Breast epithelium (tissue), 4 donors: ENCODE measurements around the gene CNTNAP5. TPM values are rescaled to one million over a fixed set of nuclear protein-coding genes. Genes with fewer than 3 reads are reported as not detected.

Experiments
- DNase-seq, 2 donors: peaks; one replicate each; pipeline ENCODE4 v3.0.0-alpha.2; 2019; ENCODE audit warnings: low spot score in 2 of 2
- H3K27ac ChIP-seq, 2 donors: fragments of 200-600 bp; sonication (generic) in 1 of 2; one replicate each; pipeline ENCODE4 v1.5.1; 2016 to 2019; ENCODE audit warnings: mild to moderate bottlenecking in 1 of 2
- H3K27me3 ChIP-seq, 2 donors: fragments of 200-600 bp; sonication (generic) in 1 of 2; one replicate each; pipeline versions ENCODE4 v1.5.1 to v1.6.0; 2017 to 2019; ENCODE audit warnings: control low read depth in 1 of 2, mild to moderate bottlenecking in 1 of 2
- H3K36me3 ChIP-seq: fragments of 200-600 bp; one replicate; pipeline ENCODE4 v1.5.1; 2019
- H3K4me1 ChIP-seq, 2 donors: fragments of 200-600 bp; sonication (generic); one replicate each; pipeline ENCODE4 v1.5.1; 2016 to 2019; ENCODE audit warnings: control low read depth in 1 of 2
- H3K4me3 ChIP-seq, 3 donors: fragments of 200-600 bp; sonication (generic); 1 replicate in 2 of 3; 2 replicates in 1 of 3; pipeline ENCODE4 v1.5.1; 2016 to 2019; ENCODE audit warnings: mild to moderate bottlenecking in 3 of 3, moderate library complexity in 2 of 3
- H3K9me3 ChIP-seq, 2 donors: fragments of 200-600 bp; sonication (generic) in 1 of 2; one replicate each; pipeline ENCODE4 v1.5.1; 2016 to 2019; ENCODE audit warnings: control low read depth in 1 of 2
- CTCF ChIP-seq, 3 donors: fragments of 450-650 bp; IDR thresholded peaks; one replicate each; pipeline ENCODE4 v1.5.1; 2016 to 2017; ENCODE audit warnings: antibody characterized with exemption in 3 of 3, mild to moderate bottlenecking in 3 of 3, moderate library complexity in 3 of 3
- POLR2A ChIP-seq: fragments of 450-650 bp; IDR thresholded peaks from one replicate; pipeline ENCODE4 v1.6.1; 2016; ENCODE audit warnings: antibody characterized with exemption, mild to moderate bottlenecking, moderate library complexity
- POLR2AphosphoS5 ChIP-seq, 3 donors: sonication (generic); formaldehyde crosslinking; IDR thresholded peaks; one replicate each; pipeline ENCODE4 v1.6.1; 2017; ENCODE audit warnings: antibody characterized with exemption in 3 of 3
- intact Hi-C: fragments of 100-400 bp; cut with DNase I; formaldehyde crosslinking; loops from one replicate; pipeline ENCODE4 v1.15.1; 2023; ENCODE audit warnings: low total_unique reads
- total RNA-seq, 3 donors: library from RNA; depleted of rRNA; stranded (reverse); fragments of >200 nt; gene quantifications; one replicate each; pipeline ENCODE4 v1.1.0, GENCODE V29; 2016

Gene CNTNAP5
- total RNA-seq, 3 donors from 2014 or later: 0.66 TPM; not detected in 2

- Histone ChIP-seq H3K27ac (no peak overlapping the region), H3K4me1 (no peaks in the 10 kb centered on the region), H3K27me3 (no peaks in the 10 kb centered on the region), H3K36me3 (no peaks in the 10 kb centered on the region), H3K9me3 (no peaks in the 10 kb centered on the region), H3K4me3 (no peak overlapping the region)
- intact Hi-C loops: no loop called here
- no peak for DNase-seq
- TF ChIP-seq POLR2AphosphoS5 (IDR thresholded peaks at IDR 0.05) (no peak), POLR2A (no peak), CTCF (IDR thresholded peaks at IDR 0.05) (no peak)
Observed at GRCh38 chr2:124053796-124054195, 28.7 kb downstream of the CNTNAP5 start.

- H3K9me3 ChIP-seq: no peaks in the 10 kb centered on the region
- TF ChIP-seq CTCF (IDR thresholded peaks at IDR 0.05): no peak
- no peak for TF ChIP-seq POLR2A
- TF ChIP-seq POLR2AphosphoS5 (IDR thresholded peaks at IDR 0.05): no peak
- no peaks in the 10 kb centered on the region for H3K36me3 ChIP-seq
- no peak overlapping the region for H3K4me3 ChIP-seq
- no peaks in the 10 kb centered on the region for H3K27me3 ChIP-seq
- intact Hi-C loops: no loop called here
- H3K4me1 ChIP-seq: no peaks in the 10 kb centered on the region
- DNase-seq: no peak
- H3K27ac ChIP-seq: no peak overlapping the region
Observed at GRCh38 chr2:124063596-124063995, 38.5 kb downstream of the CNTNAP5 start.

- intact Hi-C loops: no loop called here
- H3K27ac ChIP-seq: no peak overlapping the region
- no peaks in the 10 kb centered on the region for H3K9me3 ChIP-seq
- H3K4me1 ChIP-seq: no peaks in the 10 kb centered on the region
- no peaks in the 10 kb centered on the region for H3K36me3 ChIP-seq
- no peak for DNase-seq
- H3K4me3 ChIP-seq: no peak overlapping the region
- no peak for TF ChIP-seq CTCF (IDR thresholded peaks at IDR 0.05)
- TF ChIP-seq POLR2A: no peak
- TF ChIP-seq POLR2AphosphoS5 (IDR thresholded peaks at IDR 0.05): no peak
- H3K27me3 ChIP-seq: no peaks in the 10 kb centered on the region
Observed at GRCh38 chr2:124065636-124066035, 40.5 kb downstream of the CNTNAP5 start.

GRCh38 chr2:124066776-124067175 lies 41.7 kb downstream of the CNTNAP5 start:
- no peak overlapping the region for H3K27ac ChIP-seq
- H3K4me1 ChIP-seq: no peaks in the 10 kb centered on the region
- H3K9me3 ChIP-seq: no peaks in the 10 kb centered on the region
- DNase-seq: no peak
- no peak for TF ChIP-seq CTCF (IDR thresholded peaks at IDR 0.05)
- TF ChIP-seq POLR2AphosphoS5 (IDR thresholded peaks at IDR 0.05): no peak
- H3K36me3 ChIP-seq: no peaks in the 10 kb centered on the region
- H3K4me3 ChIP-seq: no peak overlapping the region
- no peaks in the 10 kb centered on the region for H3K27me3 ChIP-seq
- intact Hi-C loops: no loop called here

GRCh38 chr2:124079045-124079444 lies 54.0 kb downstream of the CNTNAP5 start:
- H3K4me1 ChIP-seq: no peaks in the 10 kb centered on the region
- H3K27me3 ChIP-seq: no peaks in the 10 kb centered on the region
- no peaks in the 10 kb centered on the region for H3K9me3 ChIP-seq
- intact Hi-C loops: no loop called here
- DNase-seq: no peak
- H3K4me3 ChIP-seq: no peak overlapping the region
- H3K27ac ChIP-seq: no peak overlapping the region
- TF ChIP-seq CTCF (IDR thresholded peaks at IDR 0.05) (no peak), POLR2AphosphoS5 (IDR thresholded peaks at IDR 0.05) (no peak), POLR2A (no peak)
- no peaks in the 10 kb centered on the region for H3K36me3 ChIP-seq
